ENCODE data around the gene ZNF787.

ZNF787 gene

GRCh38 chr19:56120371-56121179, 520 bp downstream of the ZNF787 start:
- DNase-seq (ENCODE audit: low read depth): peak; percentile 63

DNA sequence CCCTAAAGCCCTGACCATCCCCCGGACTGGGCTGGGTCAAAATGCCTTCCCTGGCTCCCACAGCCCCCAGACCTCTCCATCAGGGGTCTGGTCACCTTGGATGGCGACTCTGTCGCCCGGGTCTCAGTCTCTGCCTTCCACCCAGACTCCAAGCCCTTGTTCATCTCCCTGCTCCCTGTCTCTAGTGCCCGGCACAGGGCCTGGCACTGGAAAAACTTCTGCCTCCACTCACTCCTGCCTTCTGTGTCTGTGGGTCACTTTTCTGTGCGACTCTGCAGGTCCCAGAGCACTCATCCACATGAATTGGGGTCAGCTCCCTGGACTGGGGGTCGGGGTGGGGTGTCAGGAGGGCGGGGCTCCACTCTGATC, 1.1 kb downstream of the ZNF787 start:
- no peak for DNase-seq (ENCODE audit: low read depth)

DNA sequence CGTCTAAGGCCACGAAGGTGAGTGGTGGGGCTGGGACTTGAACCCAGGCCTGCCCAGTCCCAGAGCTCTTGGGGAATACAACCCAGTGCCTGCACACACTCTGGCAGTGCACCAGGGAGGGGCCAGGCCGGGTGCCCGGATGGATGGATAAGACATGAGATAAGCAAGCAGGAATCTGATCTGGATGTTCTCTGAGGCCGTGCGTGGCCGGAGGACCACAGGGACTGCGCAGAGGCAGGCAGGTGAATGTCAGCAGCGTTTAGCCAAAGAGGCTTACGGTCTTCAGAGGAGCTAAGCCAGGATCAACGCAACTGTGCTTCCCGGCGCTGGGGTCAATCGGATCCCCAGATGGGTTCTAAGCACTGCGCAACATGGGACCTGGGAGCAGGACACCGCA, 1.5 kb downstream of the ZNF787 start:
- DNase-seq (ENCODE audit: low read depth): no peak

DNA sequence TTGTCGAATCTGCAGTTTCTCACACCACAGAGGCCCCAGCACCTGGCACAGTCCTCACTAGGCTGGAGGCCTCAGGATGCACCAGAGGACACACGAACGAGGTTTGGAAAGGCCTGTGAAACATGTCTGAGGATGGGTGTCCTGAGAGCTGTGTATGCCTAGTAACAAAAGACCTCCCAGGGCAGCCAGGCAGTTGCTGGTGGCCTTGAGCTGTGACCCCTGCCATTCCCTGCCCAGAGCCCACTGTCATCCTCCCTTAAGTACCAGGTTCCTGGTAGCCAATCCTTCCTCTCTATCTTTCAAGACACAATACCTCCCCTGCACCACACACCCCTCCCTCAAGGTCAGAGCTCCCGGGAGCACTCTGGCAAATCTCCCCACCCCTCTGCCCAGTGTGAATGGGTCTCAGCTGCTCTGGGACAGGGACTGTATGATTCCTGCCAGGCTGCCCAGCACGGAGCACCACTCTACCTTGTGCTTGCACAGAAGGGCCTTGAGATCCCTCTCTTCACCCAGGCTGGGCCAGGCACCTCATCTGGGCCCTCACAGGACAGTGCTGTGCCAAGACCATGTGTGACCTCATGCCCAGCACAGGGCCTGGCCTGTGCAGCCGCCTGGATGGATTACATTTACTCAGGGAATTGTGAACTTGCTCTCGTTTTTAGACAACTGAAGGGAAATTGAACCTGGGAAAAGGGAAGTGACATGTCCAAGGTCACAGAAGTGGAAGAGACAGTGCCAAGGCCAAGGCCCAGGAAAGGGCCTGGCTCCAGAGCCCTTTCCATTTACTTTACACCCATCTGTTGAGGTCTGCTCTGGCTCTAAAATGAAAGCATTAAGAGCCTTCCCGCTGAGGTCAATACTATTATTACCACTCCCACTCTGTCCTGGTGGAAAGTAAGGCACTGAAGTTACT, 2.2 kb downstream of the ZNF787 start:
- no peak for DNase-seq (ENCODE audit: low read depth)

- no peak for DNase-seq (ENCODE audit: low read depth)
Observed at GRCh38 chr19:56117889-56118288, 3.2 kb downstream of the ZNF787 start.

DNA sequence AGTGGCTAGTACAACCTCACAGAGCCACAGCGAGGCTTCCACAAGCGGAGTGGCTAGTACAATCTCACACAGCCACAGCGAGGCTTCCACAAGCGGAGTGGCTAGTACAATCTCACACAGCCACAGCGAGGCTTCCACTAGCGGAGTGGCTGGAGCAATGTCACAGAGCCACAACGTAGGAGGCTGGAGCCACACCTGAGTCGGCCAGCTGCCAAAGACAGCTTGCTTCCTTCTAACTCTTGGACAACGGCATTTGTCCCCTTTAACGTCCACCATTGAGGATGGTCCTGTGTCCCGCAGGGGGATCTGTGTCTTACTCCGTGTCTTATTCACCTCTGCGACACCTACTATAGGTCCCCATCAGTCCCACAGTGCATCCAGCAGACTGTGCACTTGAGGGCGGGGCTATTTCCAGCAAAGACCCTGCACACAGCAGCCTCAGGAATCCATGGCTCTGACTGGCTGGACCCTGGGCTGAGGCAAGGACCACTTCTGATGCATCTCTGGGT, 3.7 kb downstream of the ZNF787 start:
- no peak for DNase-seq (ENCODE audit: low read depth)

DNA sequence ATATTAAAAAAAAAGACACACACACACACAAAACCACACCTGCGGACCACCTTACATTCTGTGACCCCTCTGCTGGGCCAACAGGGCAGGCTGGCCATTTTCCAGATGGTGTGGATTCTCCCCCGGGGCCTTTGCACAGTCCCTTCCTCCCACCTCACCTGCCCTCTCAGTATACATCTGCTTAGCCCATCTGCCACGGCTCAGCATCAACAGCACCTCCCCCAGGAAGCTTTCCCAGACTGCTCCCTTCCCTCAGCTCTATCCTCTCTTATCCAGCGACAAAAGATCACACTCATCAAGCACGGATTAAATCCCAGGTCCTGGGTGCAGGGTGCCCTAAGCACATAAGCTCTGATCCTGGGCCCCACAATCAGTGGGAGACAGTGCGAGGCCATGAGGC, 4.5 kb downstream of the ZNF787 start:
- no peak for DNase-seq (ENCODE audit: low read depth)

DNA sequence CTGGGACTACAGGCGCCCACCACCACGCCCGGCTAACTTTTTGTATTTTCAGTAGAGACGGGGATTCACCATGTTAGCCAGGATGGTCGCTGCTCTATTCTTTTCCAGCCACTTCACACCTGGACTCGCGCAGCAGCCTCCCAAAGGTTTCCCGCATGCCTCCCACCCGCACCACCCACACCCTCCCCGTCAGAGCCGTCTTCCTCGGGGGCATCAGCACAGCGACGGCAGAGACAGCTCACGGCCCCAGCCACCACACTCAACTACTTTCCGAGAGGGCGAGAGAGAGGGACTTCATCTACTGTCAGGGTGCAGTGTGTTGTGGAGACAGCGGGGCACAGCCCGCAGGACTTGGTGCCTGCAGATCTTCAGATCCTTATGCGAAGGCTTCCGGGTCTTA, 5.6 kb downstream of the ZNF787 start:
- DNase-seq (ENCODE audit: low read depth): no peak

GRCh38 chr19:56114778-56115110, 6.4 kb downstream of the ZNF787 start:
- DNase-seq (ENCODE audit: low read depth): no peak

GRCh38 chr19:56114051-56114777, 6.9 kb downstream of the ZNF787 start:
- DNase-seq (ENCODE audit: low read depth): no peak

- no peak for DNase-seq (ENCODE audit: low read depth)
Observed at GRCh38 chr19:56113074-56113632, 7.9 kb downstream of the ZNF787 start.

DNA sequence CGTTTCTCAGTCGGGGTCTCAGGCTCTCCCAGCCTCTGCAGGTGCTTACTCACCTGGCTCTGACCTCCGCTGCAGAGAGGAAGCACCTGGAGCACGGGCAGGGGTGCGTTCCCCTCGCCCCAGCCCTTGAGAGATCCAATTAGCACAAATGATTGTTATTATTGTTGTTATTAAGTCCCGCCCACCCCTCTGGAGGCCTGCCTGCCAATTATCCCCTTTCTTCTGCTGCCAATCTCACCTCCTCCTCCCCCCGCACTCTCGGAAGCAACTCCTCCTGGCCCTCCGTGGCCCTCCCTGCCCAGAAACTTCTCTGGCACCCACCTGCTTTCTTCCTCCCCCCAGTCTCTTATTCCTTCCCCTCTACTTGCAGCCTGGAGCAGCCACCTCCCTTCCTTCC, 8.8 kb downstream of the ZNF787 start:
- DNase-seq (ENCODE audit: low read depth): no peak

- no peak for DNase-seq (ENCODE audit: low read depth)
Observed at GRCh38 chr19:56111601-56112312, 9.3 kb downstream of the ZNF787 start.

DNA sequence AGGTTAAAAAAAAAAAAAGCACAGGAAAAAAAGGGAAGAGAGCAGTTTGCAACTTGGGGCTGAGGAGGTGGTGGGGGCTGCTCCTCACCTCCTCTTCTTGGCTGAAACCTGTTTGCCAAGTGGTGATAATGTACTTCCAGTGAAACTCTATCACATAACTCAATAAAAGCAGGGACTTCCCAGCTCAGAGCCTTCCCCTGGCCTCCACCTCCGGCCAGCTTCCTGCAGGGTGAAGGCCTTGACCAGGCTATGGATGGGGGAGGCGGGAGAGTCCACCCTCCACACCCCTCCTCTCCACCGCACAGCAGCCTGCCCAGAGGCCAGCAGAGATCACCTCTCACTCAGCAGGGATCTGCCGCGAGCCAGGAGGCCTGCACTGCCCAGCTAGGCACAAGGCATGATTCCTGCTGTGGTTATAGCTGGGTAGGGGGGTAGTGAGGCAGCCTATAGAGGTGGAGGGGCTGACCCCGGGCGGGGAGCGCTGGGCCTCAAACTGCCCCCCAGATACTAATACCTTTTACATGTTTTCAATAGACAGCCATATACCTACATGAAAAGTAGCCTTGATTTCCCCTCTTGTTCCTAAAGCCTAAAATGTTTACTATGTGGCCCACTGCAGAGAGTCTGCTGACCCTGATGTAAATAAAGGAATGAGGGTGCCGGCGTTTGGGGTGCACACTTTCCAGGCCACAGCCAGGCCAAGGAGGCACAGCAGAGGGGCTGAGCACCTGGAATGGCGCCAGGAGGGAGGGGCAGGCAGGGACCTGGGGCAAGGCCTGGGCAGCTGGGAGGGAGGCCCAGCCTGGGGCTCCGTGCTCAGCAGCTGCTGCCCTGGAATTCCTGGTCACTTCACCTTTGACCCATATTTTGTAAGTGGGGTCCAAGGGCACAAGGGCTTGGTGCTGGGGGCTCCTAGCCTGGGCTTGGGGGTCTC, 10.3 kb downstream of the ZNF787 start:
- no peak for DNase-seq (ENCODE audit: low read depth)

- DNase-seq (ENCODE audit: low read depth): no peak
Observed at GRCh38 chr19:56109226-56109625, 11.9 kb downstream of the ZNF787 start.

GRCh38 chr19:56108447-56109195, 12.5 kb downstream of the ZNF787 start:
- no peak for DNase-seq (ENCODE audit: low read depth)

GRCh38 chr19:56107626-56108351, 13.3 kb downstream of the ZNF787 start:
- no peak for DNase-seq (ENCODE audit: low read depth)

GRCh38 chr19:56106993-56107392, 14.1 kb downstream of the ZNF787 start:
- DNase-seq (ENCODE audit: low read depth): no peak

DNA sequence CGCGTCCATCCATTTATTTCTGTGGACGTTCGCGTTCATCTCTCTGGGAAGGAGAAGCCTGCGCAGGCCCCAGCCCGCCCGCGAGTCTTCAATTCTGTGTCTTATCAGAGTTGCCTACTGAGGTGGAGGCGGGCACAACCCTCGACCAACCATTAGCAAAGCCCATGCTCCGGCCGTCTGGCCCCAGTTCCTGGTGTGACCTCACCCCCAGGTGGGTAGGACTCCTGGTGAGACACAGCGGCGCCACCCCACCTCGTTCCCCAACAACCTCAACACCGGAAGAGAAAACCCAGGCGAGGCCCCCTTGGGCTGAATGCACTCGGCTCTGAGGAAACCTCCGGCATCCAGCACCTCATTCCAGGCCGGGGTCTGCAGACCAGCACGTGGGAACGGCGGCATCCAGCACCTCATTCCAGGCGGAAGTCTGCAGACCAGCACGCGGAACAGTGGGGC, 14.7 kb downstream of the ZNF787 start:
- no peak for DNase-seq (ENCODE audit: low read depth)
